Kidney (tissue), 14 donors: ENCODE results near the gene F2. TPM values are rescaled to one million over a fixed set of nuclear protein-coding genes. Genes with fewer than 3 reads are reported as not detected.

Experiments used
- DNase-seq, 5 donors: peaks; one replicate each; pipeline ENCODE4 v3.0.0-alpha.2; 2013 to 2020
- FAIRE-seq: peaks from 2 replicates; lab custom pipeline; 2012; peaks lifted over from hg19 to GRCh38; lab: Jason Lieb, UNC
- H3K27ac ChIP-seq, 2 donors: one replicate each; pipeline ENCODE4 v1.7.0; 2013; ENCODE audit warnings: low read depth in 2 of 2, low read length in 2 of 2, inconsistent platforms in 1 of 2
- H3K27me3 ChIP-seq: one replicate; pipeline ENCODE4 v1.7.1; 2013; ENCODE audit warnings: low read length, inconsistent platforms; ENCODE audit not compliant: control insufficient read depth, insufficient read depth
- H3K36me3 ChIP-seq, 3 donors: one replicate each; pipeline versions ENCODE4 v1.7.0 to v1.7.1; 2013; ENCODE audit warnings: low read length in 3 of 3, control low read depth in 1 of 3, inconsistent platforms in 1 of 3; ENCODE audit not compliant: insufficient read depth in 3 of 3, control insufficient read depth in 2 of 3
- H3K4me1 ChIP-seq, 3 donors: one replicate each; pipeline versions ENCODE4 v1.7.0 to v1.7.1; 2013; ENCODE audit warnings: low read length in 3 of 3, inconsistent platforms in 1 of 3, low read depth in 1 of 3; ENCODE audit not compliant: control insufficient read depth in 2 of 3, insufficient read depth in 2 of 3
- H3K4me3 ChIP-seq, 3 donors: one replicate each; pipeline versions ENCODE4 v1.7.0 to v1.8.1; 2013; ENCODE audit warnings: low read length in 3 of 3, control low read depth in 1 of 3, inconsistent platforms in 1 of 3
- H3K9ac ChIP-seq, 3 donors: one replicate each; pipeline versions ENCODE4 v1.7.0 to v1.7.1; 2013; ENCODE audit warnings: low read length in 3 of 3, control low read depth in 1 of 3, inconsistent platforms in 1 of 3
- H3K9me3 ChIP-seq, 3 donors: one replicate each; pipeline versions ENCODE4 v1.7.0 to v1.7.1; 2013; ENCODE audit warnings: low read length in 3 of 3, control low read depth in 1 of 3, inconsistent platforms in 1 of 3; ENCODE audit not compliant: control insufficient read depth in 2 of 3, insufficient read depth in 1 of 3
- intact Hi-C: fragments of 100-400 bp; cut with DNase I; formaldehyde crosslinking; loops from one replicate; pipeline ENCODE4 v1.11.1; 2022
- microRNA-seq: library from miRNA; unstranded; fragments of <30 nt; microRNA quantifications from one replicate; pipeline ENCODE4 v1.2.0, GENCODE V29; 2020
- polyA plus RNA-seq: library from polyadenylated mRNA; stranded (reverse); fragments of 350-450 nt; fragmentation: Illumina TruSeq; extraction: RNeasy Lipid Tissue Mini Kit (QIAGEN cat#74804); gene quantifications from one replicate; pipeline ENCODE4 v1.2.3, GENCODE V29; 2014; ENCODE audit warnings: low read depth, low replicate concordance; ENCODE audit not compliant: insufficient read depth
- total RNA-seq: library from RNA; stranded (reverse); fragmentation: NEBNext Ultra II Directional; extraction: Animal tissue kit (Norgen Biotek cat#: 25700); gene quantifications from one replicate; pipeline ENCODE4 v1.2.1, GENCODE V29; 2021
- TF ChIP-seq, protein P1 (sequence below): IDR thresholded peaks from 3 replicates; pipeline ENCODE4 v1.5.1; 2012; ENCODE audit warnings: mild to moderate bottlenecking, moderate library complexity, borderline replicate concordance; ENCODE audit not compliant: insufficient read depth; ENCODE audit errors: extremely low read depth
- donor health status: control.
- donor health status: control.
- donor health status: control.
- donor health status: control.
- donor health status: control.
- donor health status: DM: yes; HTN: yes; CAD: no.
- donor health status: Normal renal cell carcinoma (clear cell type).

Gene F2
- total and polyA plus RNA-seq, 2 donors from 2014 or later = not detected

DNA sequence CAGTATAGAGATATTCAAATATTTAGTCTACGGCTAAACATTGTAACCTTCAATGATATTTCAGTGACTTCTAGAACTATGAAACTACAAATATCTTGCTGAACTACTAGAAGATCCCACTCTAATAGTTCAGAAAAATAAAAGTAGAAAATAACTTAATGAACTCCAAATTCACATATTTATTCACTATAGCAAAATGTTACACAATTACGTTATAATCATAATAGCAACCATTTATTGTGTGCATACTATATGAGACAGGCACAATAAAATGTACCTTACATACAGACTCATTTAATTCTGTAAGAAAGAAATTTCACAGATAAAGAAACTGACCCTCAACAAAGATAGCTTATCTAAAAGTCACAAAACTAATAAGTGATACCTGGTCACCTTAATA lies 57.9 kb downstream of the F2 start:
- no peak for FAIRE-seq
- Histone ChIP-seq H3K9ac (no peak overlapping the region), H3K36me3 (peaks cover 5 to 27% (median 15%) of the 10 kb centered on the region in 3 donors), H3K4me1 (no peaks in the 10 kb centered on the region), H3K9me3 (no peaks in the 10 kb centered on the region), H3K27me3 (no peaks in the 10 kb centered on the region), H3K27ac (no peak overlapping the region), H3K4me3 (no peak overlapping the region)
- intact Hi-C loops = no loop called here
- DNase-seq = no peak
- TF ChIP-seq, protein P1, sequence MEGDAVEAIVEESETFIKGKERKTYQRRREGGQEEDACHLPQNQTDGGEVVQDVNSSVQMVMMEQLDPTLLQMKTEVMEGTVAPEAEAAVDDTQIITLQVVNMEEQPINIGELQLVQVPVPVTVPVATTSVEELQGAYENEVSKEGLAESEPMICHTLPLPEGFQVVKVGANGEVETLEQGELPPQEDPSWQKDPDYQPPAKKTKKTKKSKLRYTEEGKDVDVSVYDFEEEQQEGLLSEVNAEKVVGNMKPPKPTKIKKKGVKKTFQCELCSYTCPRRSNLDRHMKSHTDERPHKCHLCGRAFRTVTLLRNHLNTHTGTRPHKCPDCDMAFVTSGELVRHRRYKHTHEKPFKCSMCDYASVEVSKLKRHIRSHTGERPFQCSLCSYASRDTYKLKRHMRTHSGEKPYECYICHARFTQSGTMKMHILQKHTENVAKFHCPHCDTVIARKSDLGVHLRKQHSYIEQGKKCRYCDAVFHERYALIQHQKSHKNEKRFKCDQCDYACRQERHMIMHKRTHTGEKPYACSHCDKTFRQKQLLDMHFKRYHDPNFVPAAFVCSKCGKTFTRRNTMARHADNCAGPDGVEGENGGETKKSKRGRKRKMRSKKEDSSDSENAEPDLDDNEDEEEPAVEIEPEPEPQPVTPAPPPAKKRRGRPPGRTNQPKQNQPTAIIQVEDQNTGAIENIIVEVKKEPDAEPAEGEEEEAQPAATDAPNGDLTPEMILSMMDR = no peak

DNA sequence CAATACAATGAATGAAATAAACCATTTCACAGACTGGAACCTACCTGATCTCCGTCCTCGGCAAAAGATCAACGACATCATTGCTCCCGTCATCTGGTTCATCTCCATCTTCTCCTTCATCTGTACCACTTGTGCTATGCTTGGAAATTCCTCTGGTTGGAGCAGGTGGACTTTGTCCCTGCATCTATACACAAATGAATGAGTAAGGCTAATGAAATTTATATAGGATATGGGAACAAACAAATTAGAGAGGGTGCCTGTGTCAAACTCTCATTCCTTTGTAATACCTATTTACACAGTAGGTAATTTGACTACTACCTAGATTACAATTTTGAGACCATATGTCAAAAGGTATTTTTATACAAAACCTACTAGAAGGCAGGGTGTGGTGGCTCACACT lies 59.4 kb downstream of the F2 start:
- TF ChIP-seq, protein P1 = no peak
- peaks cover 8 to 34% (median 18%) of the 10 kb centered on the region in 3 donors for H3K36me3 ChIP-seq
- H3K9me3 ChIP-seq = no peaks in the 10 kb centered on the region
- FAIRE-seq (no peak), DNase-seq (no peak)
- H3K4me1 ChIP-seq = no peaks in the 10 kb centered on the region
- H3K9ac ChIP-seq = no peak overlapping the region
- H3K4me3 ChIP-seq = no peak overlapping the region
- H3K27me3 ChIP-seq = no peaks in the 10 kb centered on the region
- no peak overlapping the region for H3K27ac ChIP-seq
- intact Hi-C loops = no loop called here

Small RNAs within 50 kb of the gene (microRNA-seq; reads per million reads assigned to microRNA genes)
- gene MIR5582 = not detected

Other genes starting within 250 kb of the F2 start
- 32.6 TPM for gene AMBRA1, start 125.2 kb upstream of the F2 start, total RNA-seq
- 8.0 TPM for gene AMBRA1, start 125.2 kb upstream of the F2 start, polyA plus RNA-seq
- gene HARBI1, start 102.0 kb upstream of the F2 start, total RNA-seq = 4.0 TPM
- gene HARBI1, start 102.0 kb upstream of the F2 start, polyA plus RNA-seq = 2.5 TPM
- gene ATG13, start 101.7 kb upstream of the F2 start, total RNA-seq = 73.5 TPM
- 40.1 TPM for gene ATG13, start 101.7 kb upstream of the F2 start, polyA plus RNA-seq
- gene ARHGAP1, start 18.6 kb upstream of the F2 start, total RNA-seq = 137 TPM
- gene ARHGAP1, start 18.6 kb upstream of the F2 start, polyA plus RNA-seq = 35.5 TPM
- 9.7 TPM for gene ZNF408, start 18.2 kb upstream of the F2 start, total RNA-seq
- 7.8 TPM for gene ZNF408, start 18.2 kb upstream of the F2 start, polyA plus RNA-seq
- gene CKAP5, start 127.1 kb downstream of the F2 start, total RNA-seq = 51.9 TPM
- 10.8 TPM for gene CKAP5, start 127.1 kb downstream of the F2 start, polyA plus RNA-seq
- 3.7 TPM for gene LRP4, start 199.3 kb downstream of the F2 start, total RNA-seq
- 1.8 TPM for gene LRP4, start 199.3 kb downstream of the F2 start, polyA plus RNA-seq
- 37.4 TPM for gene CSTPP1, start 217.5 kb downstream of the F2 start, total RNA-seq
- 50.3 TPM for gene CSTPP1, start 217.5 kb downstream of the F2 start, polyA plus RNA-seq